HL-60/S4 treated with retinoic acid at 250 ng/mL for 4 days and 3 days (cell line): ENCODE results near the gene MX2.

Source experiments
- in situ Hi-C: fragments of 300-500 bp; cut with MboI; formaldehyde crosslinking; loops from 2 replicates; pipeline ENCODE4 v1.7.0; 2022; ENCODE audit warnings: low sequenced_read_pairs

The MX2 gene

DNA sequence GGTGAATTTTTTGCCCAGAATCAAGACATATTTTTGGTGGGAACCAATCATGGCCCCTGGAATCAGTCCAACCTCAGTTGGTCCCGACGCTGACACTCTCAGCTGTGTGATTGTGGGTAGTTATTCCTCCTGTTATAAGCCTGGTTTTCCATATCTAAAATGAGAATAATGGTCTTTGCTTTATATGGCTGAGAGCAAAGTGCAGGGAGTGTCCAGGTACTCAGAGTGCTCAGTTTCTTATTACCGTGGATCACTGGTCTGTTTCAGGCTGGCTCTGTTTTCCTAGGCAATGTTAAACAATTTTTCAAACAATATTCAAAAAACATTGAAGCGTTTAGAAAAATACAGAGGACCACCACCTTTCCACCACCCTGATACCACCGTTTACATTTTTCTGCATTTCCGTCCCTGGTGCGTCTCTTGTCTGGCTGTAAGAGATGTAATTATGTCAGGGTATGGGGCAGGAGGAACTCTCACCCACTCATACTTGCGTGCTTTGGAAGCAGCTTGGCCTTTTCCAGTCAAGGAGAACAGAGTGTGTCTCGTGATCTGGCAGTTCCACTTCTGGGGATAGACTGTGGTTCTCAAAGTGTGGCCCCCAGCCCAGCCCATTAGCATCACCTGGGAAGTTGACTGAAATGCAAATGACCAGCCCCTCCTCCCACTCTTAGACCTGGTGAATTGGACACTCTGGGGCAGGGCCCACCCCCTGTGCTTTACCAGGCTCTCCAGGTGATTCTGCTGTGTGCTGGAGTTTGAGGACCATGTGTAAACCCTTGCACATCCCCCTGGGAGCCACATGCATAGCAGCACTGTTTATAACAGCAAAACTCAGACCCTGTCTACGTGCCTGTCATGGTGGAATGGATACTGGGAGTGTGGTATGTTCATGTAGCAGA is 71.0 kb downstream of the MX2 start:
- in situ Hi-C loops, result no loop called here

DNA sequence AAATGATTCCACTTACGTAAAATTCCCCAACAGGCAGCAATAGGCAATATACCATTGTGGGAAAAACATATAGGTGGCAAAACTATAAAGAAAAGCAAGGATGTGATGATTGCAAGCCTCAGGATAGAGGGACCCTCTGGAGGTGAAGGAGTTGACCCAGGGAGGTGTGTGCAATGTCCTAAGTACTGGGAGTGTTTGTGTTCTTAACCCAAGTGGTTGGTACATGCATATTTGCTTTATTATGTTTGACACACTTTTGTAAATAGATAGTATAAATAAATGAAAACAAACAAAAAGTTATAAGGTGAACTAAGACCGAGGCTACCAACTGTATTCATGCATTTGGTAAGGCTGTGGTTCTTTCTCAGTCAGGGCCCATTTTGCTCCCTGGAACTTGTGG is 71.7 kb downstream of the MX2 start:
- in situ Hi-C loops, result no loop called here

DNA sequence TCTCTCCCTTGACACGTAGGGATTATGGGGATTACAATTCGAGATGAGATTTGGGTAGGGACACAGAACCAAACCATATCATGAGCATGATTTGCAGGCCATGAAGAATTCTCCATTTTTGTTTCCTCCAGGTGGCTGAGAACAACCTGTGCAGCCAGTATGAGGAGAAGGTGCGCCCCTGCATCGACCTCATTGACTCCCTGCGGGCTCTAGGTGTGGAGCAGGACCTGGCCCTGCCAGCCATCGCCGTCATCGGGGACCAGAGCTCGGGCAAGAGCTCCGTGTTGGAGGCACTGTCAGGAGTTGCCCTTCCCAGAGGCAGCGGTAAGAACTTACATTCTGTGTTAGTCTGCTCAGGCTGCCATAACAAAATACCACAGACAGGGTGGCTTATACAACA is 73.9 kb downstream of the MX2 start:
- in situ Hi-C loops, result no loop called here

DNA sequence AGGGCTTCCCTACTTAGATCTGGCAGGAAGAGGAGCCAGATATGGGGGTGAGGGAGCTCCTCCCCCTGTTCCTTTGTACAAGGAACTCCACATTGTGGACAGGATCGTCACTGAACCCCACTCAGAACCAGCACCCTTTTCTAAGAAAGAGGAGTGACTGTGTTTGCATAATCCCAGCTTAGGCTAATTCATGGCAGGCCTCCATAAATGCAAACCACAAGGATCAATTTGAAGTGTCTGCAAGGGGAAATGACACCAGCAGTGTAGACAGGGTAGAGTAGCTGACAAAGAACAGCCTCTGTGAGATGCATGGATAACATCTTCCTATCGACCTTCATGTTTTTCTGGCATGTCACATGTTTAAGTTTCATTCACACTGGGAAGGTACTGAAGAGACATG is 75.9 kb downstream of the MX2 start:
- in situ Hi-C loops, result no loop called here

DNA sequence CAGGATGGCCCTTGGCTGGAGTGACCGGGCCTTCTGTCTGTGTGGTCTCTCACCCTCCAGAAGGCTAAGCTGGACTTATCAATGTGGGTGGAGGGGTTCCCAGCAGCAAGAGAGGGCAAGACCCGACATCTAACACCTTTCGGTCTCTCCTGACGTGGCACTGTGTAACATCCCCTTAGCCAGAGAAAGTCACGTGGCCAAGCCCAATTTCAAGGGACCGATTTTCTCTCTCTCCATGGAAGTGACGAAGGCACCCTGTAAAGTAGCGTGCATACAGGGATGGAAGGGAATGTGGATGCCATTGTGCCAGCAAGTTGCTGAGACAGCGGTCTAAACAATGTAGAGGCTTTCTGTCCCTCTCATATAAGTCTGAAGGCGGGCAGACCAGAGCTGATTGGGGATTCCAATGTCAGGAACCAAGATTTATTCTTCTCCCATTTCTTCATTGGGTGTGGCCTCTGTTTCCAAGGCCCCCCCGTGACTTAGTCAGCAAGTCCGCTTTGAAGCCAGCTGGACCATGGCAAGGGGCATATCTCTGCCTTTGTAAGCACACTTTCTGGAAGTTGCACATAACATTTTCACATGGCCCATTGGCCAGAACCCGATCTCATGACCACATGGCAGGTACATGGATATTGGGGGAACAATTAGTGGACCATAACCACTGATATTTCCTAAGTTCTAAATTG is 76.7 kb downstream of the MX2 start:
- in situ Hi-C loops, result no loop called here

DNA sequence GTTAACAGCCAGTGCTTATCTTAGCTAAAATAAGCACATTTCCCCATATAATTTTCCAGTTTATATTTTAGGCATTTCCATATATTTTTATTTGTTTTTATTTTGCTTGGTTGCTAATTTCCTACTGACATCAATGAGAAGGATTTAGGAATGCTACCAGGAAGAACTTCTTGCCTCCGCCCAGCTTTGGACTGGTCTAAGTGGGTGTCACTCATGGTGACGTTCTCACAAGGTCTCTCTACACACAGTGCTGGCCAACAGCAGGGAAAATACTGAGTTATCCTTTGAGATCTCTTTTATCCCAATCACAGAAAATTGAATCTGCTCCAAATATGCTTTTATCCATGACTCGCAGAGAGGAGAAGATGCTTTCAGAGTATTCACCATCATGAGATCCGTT is 77.4 kb downstream of the MX2 start:
- in situ Hi-C loops, result no loop called here

DNA sequence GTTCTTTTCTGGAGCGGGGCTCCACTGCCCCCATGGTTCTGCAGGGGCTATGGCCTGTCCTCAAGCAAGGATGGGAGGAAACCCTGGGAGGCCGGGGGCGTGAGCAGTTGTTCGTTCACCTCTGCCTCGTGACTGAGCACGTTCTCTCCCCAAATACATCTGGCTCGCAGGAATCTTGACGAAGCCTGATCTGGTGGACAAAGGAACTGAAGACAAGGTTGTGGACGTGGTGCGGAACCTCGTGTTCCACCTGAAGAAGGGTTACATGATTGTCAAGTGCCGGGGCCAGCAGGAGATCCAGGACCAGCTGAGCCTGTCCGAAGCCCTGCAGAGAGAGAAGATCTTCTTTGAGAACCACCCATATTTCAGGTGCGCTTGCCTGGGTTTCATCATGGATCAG is 79.7 kb downstream of the MX2 start:
- in situ Hi-C loops, result no loop called here

DNA sequence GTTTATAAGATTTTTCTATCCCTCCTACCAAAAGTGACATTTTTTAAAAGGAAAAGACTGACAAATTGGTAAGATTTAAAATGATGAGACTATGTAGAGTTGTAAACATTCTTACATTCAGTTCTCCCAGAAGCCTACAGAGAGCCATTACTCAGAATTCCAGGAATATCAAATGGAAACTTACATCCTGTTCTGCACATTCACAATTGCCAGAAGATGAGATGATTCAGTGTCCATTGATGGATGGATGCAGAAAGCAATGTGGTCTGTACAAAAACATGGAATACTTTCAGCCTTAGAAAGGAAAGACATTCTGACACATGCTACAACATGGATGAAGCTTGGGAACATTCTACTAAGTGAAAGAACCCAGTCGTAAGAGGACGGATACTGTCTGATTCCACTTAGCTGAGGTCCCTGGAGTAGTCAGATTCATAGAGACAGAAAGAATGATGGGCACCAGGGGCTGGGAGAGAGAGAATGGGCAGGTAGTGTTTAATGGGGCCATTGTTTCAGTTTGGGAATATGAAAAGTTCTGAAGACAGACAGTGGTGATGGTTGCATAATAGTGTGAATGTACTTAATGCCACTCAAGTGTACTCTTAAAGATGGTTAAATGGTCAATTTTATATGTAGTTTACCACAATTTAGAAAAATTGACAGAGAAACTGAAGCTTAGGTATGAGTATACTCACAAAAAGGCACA is 80.8 kb downstream of the MX2 start:
- in situ Hi-C loops, result no loop called here

DNA sequence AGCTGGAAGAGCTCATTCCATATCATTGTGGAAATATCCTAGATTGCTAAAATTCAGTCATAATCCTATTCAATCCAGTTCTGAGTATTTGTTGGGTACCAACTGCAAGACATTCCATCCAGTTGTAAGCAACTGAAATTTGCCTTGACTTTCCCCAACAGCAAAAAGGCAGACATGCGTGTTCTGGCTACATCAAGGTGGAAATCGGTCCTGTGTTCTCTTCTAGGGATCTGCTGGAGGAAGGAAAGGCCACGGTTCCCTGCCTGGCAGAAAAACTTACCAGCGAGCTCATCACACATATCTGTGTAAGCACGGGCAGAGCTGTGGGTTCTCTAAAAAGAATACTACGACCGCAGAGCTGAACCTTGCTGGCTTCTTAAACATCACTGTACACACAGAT is 81.7 kb downstream of the MX2 start:
- in situ Hi-C loops, result no loop called here

DNA sequence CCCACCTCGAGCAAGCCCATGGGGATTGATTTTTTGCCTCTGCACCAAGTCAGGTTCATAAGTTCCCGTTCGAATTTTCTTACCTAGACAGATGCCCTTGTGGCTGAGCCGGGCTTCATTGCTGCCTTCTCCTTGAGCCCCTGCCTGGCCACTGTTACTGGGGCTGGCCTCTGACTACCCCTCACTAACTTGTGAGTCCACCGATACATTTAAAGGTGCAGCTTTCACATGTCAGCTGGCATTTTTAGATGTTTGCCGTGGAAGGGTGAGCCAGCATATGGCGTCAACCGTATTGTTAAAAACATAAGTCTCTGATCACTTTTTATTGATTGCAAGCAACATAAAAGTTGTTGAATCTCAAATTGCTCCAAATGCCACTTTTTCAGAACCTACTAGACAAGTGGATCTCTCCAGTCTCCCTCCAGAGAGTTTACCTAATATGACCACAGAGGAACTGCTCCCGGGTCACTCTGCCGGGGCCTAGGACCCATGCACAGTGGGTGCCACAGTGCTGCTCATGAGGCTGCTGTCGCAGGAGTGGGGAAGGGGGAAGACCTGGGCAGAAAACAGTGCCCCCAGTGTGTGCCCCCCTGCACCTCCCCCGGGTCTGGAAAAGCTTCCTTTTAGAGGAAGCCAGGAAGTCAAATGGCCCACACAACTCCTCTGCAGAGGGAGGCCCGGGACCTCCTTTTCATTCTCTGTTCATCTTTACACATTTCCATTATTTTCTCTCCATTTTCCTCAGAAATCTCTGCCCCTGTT is 83.1 kb downstream of the MX2 start:
- in situ Hi-C loops, result no loop called here

DNA sequence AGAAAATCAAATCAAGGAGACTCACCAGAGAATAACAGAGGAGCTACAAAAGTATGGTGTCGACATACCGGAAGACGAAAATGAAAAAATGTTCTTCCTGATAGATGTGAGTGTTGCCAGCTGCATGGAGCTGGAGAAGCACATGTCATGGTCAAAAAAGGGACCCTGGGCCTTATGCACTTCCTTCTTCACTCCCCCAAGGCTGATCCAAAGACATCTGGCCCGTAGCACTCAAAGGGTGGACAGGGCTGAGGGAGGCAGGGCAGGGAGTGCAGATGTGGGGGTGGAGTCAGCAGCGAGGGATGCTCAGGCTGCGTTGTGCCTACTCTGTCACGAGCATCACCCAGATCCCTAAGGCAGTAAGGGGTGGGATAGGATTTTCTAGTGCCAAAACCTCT is 83.6 kb downstream of the MX2 start:
- in situ Hi-C loops, result no loop called here

DNA sequence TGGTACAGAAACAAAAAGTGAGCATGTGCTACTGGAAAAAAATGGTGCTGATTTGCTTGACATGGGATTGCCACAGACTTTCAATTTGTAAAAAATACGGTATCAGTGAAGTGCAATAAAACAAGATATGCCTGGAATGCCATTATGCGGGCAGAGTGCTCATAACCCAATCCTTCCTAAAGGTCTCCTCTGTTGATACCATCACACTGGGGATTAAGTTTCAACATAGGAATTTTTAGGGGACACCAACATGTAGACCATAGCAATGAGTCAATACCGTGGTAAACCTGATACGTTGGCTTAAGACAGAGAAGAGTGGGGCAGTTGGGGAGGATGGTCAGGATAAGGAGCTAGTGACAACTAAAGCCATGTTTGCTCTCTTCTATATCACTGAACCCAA is 84.8 kb downstream of the MX2 start:
- in situ Hi-C loops, result no loop called here

DNA sequence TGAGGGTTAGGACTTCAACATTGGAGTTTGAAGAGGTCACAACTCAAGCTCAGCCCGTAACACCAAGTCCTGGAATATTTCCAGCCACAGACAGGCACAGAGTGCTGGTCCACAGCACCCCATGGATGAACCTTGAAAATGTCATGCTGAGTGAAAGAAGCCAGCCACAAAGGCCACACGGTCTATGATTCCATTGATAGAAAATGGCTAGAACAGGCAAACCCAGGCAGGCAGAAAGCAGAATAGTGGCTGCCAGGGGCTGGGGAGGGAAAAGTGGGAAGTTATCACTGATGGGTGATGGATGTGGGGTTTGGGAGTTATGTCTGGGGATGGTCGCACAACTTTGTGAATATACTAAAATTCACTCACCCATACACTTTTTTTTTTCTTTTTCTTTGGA is 85.5 kb downstream of the MX2 start:
- in situ Hi-C loops, result no loop called here

DNA sequence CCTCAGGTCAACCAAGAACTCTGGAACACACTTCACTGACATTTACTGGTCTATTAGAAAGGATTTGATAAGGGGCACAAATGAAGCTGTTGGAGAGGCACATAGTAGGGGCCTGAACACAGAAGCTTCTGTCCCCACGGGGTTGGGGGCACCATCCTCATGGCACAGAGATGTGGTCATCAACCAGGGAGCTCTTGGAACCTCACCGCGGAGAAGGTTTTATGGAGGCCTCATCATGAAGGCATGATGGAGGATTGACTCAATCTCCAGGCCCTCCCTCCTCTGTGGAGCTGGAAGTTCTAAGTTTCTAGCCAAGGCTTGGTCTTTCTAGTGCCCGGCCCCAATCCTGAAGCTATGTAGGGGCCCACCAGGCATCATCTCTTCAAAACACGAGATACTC is 87.8 kb downstream of the MX2 start:
- in situ Hi-C loops, result loop anchor here (25.0 kb wide), 1 partner anchor 162 kb away; no protein-coding TSS in a partner anchor

DNA sequence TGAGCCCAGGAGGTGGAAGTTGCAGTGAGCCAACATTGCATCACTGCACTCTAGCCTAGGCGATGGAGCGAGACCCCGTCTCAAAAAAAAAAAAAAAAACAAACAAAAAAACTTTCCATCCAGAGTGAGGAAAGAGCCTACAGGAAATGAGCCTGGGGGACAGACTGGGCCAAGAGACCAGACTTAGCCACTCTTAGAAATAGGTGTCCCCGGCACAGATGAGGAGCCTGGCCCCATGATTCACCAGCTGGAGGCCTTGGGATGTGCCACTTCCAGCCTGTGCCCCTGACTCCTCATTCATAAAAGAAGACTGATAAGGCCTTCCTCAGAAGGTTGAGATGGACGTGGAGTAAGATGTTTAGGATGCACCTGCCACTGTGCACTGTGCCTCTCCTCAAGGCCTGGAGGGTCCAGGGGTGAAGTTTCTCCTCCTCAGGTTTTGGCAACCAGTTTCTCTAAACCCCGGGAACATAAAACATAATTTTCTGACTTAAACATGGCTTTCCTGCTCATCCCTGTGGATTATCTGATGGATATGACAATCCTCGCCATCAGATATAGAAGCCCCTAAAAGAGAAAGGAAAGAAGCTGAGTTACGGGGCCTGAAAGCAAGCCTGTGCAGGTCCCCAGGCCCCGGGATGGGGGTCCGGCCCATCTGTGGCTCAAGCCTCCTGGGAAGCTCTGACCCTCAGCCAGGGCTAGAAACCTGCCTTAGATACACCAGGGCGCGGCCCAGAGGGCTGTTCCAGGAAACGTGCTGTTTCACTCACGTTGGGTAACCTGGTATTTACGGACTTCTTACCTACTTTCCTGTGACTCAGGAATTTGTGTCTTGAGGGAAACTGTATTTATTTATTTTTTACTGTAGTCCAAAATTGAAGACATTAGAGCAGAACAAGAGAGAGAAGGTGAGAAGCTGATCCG is 90.2 kb downstream of the MX2 start:
- in situ Hi-C loops, result loop anchor here (25.0 kb wide), 1 partner anchor 165 kb away; no protein-coding TSS in a partner anchor

DNA sequence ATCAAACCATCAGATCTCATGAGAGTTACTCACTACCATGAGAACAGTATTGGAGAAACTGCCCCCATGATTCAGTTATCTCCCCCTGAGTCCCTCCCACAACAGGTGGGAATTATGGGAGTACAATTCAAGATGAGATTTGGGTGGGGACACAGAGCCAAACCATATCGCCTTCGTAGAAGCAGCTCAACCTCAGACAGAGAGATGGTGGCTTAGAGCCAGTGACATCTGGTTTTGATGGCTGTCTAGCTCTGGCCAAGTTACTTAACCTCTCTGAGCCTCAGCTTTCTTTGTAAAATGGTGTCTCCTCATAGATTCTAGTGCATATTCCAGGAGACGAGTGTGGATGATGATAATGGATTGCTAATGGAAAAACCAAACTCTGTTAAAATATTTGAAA is 91.4 kb downstream of the MX2 start:
- in situ Hi-C loops, result loop anchor here (25.0 kb wide), 1 partner anchor 166 kb away; no protein-coding TSS in a partner anchor

DNA sequence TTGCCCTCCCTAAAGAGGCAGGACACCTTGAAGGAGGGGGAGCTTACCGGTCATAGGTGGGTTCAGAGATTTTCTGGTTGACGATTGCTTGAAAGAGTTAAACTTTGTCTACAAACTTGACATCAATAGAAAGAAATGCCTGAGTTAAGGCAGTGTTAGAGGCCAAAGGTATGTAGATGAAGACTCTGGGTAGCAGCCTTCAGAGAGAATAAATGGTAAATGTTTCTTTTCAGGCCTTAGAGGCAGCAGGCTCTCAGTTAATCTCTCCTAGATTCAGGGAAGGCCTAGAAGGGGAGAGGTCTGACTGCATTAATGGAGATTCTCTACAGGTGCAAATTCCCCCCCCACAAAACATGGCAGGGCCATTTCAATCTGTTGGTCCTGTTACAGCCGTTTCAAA is 91.9 kb downstream of the MX2 start:
- in situ Hi-C loops, result loop anchor here (25.0 kb wide), 1 partner anchor 166 kb away; no protein-coding TSS in a partner anchor

DNA sequence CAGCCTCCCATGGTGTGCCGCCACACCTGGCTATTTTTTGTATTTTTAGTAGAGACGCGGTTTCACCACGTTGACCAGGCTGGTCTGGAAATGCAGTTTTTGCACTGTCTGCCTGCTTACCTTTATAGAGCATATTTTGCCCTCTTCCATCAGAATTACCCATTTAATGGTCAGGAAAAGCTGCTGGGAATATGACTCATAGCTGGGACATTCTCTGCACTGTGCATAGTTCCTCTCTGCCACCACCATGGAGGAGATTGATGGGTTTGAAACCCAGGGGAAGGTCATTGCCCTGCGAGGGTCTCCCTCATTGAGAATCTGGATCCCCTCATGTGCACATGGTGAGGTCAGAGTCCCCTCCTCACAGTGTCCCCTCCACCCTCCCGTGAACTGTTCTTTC is 96.3 kb downstream of the MX2 start:
- in situ Hi-C loops, result loop anchor here (25.0 kb wide), 1 partner anchor 171 kb away; no protein-coding TSS in a partner anchor

DNA sequence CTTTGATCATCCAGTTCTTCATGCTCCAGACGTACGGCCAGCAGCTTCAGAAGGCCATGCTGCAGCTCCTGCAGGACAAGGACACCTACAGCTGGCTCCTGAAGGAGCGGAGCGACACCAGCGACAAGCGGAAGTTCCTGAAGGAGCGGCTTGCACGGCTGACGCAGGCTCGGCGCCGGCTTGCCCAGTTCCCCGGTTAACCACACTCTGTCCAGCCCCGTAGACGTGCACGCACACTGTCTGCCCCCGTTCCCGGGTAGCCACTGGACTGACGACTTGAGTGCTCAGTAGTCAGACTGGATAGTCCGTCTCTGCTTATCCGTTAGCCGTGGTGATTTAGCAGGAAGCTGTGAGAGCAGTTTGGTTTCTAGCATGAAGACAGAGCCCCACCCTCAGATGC is 96.7 kb downstream of the MX2 start:
- in situ Hi-C loops, result loop anchor here (25.0 kb wide), 1 partner anchor 171 kb away; no protein-coding TSS in a partner anchor
